HG02759 (cell line): ENCODE data around the gene CD151.

ENCODE experiments used
- ATAC-seq: cut with Tn5 transposase; IDR thresholded peaks from one replicate; pipeline ENCODE4 v1.9.1; 2021; ENCODE audit warnings: mild to moderate bottlenecking, moderate library complexity; ENCODE audit not compliant: unreplicated experiment

Gene CD151

DNA sequence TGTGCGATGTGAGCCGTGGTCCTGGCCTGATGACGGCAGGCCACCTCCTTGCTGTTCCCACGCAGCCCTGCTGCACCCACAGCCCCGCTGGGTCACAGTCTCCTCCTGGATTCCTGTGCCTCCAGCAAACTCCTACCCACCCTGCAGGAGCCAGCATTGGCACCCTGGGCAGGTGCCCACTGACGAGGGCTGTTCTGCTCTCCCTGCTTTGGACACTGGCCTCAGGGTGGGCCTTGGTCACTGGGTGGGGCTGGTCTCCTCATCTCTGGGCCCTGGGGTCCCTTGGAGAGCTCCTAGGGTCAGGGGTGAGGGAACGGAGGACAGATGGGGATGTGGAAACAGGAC is 22.6 kb downstream of the CD151 start:
- no peak for ATAC-seq

DNA sequence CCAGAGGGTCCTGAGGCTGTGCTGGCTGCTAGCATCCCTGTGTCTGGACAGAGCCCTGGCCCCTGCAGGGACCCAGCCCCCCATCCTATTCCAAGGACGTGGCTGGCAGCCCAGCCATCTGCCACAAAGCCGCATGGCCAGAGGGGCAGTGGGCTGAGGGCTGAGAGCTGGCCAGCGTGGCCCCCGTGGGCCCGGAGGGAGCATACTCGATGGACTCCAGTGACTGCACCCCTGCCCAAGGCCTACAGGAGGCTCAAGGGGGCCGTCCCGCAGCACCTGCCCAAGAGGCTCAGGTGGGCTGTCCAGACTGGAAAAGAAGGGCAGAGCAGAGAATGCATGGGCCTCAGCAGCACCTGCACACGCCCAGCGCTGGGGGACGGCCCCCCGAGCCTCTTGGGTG is 23.0 kb downstream of the CD151 start:
- no peak for ATAC-seq

GRCh38 chr11:856397-856796 is 23.6 kb downstream of the CD151 start:
- no peak for ATAC-seq

- ATAC-seq: no peak
Observed at GRCh38 chr11:858053-858761, 25.5 kb downstream of the CD151 start.

DNA sequence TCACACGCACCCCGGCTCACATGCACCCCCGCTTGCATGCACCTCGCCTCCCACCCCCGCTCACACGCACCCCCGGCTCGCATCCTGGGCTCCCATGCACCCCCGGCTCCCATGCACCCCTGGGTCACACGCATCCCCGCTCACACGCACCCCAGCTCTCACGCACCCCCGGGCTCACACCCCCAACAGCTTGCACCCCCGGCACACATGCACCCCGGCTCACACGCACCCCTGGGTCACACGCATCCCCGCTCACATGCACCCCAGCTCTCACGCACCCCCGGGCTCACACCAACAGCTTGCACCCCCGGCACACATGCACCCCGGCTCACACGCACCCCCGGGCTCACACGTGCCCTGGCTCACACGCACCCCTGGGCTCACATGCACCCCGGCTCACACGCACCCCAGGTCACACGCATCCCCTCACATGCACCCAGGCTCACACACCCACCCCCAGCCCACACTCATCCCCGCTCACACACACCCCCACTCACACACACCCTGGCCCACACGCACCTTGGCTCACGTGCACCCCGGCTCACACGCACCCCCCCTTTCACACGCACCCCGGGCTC is 26.1 kb downstream of the CD151 start:
- ATAC-seq: no peak

GRCh38 chr11:859394-860131 is 26.8 kb downstream of the CD151 start:
- ATAC-seq: no peak

DNA sequence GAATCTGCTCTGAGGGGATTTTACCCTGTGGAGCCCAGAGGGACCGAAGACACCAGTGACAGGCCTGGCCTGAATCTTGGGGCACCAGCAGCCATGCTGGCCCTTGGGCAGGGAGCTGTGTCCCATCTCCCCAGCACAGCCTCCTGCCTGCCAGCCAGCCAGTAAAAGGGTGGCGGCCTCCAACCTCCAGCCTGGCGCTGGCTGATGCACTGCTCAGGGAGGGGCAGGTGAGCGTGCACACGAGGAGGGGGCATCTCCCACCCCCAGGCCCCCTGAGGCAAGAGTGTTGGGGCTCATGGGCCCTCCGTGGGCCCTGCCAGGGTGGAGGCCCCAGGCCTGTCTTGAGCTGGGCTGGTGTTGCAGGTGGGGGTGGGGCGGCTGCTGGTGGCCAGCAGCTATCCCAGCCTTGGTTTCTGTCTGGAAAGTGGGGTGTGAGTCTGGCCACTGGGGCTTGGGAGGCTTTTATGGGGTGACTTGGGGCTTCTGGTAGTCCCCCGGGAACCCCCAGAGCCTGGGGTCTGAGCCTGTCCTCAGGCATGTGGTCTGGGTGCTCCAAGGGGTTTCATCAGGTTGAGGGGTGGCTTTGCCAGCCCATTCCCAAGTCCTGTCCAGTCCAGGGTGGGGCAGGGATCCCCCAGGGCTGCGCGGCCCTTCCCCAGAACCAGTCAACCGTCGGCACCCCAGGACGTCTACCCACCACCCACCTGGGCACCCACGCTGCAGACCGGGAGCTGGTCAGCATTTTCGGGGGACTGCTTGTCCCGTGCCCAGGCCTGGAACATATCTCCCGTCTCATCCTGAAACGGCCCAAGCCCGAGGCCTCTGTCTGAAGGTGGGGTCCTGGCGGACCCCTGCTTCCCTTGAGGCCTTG is 27.7 kb downstream of the CD151 start:
- ATAC-seq: no peak

DNA sequence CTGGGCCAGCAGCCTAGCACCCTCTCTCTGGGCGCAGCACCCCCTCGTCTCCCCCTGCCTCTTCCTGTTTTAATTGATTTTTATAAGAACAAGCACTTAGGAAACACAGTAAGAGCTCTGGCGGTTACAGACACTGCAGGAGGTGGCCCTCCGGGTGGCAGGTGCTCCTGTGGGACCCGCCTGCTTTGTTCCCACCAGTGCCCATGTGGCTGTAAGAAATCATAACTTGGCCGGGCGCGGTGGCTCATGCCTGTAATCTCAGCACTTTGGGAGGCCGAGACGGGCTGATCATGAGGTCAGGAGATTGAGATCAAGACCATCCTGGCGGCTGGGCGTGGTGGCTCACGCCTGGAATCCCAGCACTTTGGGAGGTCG is 28.3 kb downstream of the CD151 start:
- ATAC-seq: no peak

DNA sequence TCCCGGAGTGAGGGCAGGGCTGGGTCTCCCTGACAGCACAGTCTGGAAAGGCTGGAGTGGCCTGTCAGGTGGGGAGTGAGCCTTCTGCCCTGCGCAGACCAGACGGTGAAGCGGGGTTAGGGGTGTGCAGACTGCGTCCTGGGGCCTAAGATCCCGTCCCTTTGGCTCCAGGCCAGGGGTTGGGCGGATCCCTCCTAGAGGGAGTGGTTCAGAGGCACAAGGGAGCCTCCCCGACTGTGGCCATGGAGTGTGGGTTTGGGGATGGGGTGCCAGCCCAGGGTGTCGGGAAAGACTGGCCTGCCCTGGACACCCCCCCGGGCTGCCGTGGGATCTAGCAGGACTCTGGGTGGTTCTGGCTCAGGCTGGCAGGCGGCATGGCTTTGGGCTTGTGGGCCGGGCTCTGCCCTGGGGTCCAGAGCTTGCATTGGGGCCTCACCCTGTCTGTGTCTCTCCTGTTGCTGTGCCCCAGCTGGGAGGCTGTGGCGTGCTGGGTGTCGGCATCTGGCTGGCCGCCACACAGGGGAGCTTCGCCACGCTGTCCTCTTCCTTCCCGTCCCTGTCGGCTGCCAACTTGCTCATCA is 29.4 kb downstream of the CD151 start:
- ATAC-seq: no peak

- no peak for ATAC-seq
Observed at GRCh38 chr11:862696-863022, 29.9 kb downstream of the CD151 start.

DNA sequence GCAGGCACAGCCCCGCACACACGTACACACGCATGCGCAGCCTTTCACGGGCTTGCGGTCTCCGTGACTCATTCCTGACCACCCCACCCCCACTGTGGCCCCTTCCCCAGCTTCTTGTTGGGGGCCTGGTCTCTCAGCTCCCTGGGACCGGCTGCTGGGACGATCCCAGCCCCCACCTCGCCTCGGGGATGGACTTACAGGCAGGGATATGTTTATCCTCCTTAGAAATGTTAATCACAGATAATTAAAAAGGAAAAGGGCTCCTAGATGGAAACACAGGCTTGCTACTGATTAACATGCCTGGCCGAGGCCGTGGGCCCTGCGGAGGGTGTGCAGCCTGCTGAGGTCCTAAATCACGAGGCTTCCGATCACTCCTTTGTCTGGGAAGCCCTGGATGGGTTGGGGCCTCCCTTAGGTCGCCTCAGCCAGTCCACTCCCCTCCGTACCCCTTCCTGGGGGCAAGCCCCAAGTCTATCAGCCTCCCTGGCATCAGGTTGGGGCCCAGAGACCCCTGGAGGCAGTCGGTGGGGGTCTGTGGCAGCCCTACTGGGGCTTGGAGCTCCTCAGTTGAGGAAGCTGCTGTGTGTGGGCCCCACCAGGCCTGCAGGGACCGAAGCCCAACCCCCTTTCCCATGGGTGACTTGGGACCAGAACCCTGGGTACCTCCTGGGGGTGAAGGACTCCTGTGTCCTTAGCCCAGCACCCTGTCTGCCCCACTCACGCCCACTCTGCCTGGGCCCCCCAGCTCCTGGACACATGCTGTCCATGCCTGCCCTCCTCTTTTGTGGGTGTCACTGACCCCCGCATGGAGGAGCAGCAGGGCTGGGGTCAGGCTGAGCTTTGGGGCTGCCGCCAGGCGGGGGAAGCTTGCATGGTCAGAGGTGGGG is 30.5 kb downstream of the CD151 start:
- no peak for ATAC-seq

DNA sequence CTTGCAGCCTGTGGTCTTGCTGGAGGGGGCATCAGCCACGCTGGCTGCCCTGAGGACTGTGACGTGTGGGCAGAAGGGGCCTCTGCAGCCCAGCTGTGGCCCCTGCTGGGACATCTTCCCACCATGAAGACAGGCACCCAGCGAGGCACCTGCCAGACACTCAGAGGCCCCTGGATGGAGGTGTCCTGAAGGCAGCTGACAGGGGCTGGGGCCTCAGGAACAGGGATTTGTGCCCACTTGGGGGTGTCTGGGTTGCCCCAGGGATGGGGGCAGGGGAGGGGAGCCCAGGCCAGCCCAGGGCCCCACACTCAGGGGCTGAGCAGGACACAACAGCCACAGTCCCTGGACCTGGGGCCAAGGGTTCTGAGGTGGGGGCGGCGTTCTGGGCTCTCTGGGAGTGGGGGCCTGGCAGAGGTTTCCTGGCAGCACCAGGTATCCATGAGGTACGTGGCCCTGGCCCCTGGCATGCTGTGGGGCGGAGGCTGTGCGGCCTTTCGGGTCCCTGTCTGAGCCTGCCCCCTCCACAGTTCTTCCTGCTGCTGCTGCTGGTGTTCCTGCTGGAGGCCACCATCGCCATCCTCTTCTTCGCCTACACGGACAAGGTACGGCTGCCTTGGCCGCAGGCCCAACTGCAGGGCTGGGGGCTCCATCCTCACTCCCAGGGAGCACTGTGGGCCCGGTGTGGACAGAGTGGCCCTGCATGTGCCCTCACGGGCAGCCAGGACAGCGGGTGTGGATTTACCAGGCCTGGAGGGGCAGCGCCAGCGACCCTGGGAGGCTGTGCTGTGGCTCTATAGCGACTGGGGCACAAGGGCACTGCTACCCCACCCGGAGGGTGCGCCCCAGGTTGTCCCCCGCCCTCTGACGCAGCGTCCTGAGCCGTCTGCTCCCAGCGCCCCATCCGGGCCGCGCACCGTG is 31.4 kb downstream of the CD151 start:
- ATAC-seq: no peak

GRCh38 chr11:864898-865297 is 32.1 kb downstream of the CD151 start:
- no peak for ATAC-seq

DNA sequence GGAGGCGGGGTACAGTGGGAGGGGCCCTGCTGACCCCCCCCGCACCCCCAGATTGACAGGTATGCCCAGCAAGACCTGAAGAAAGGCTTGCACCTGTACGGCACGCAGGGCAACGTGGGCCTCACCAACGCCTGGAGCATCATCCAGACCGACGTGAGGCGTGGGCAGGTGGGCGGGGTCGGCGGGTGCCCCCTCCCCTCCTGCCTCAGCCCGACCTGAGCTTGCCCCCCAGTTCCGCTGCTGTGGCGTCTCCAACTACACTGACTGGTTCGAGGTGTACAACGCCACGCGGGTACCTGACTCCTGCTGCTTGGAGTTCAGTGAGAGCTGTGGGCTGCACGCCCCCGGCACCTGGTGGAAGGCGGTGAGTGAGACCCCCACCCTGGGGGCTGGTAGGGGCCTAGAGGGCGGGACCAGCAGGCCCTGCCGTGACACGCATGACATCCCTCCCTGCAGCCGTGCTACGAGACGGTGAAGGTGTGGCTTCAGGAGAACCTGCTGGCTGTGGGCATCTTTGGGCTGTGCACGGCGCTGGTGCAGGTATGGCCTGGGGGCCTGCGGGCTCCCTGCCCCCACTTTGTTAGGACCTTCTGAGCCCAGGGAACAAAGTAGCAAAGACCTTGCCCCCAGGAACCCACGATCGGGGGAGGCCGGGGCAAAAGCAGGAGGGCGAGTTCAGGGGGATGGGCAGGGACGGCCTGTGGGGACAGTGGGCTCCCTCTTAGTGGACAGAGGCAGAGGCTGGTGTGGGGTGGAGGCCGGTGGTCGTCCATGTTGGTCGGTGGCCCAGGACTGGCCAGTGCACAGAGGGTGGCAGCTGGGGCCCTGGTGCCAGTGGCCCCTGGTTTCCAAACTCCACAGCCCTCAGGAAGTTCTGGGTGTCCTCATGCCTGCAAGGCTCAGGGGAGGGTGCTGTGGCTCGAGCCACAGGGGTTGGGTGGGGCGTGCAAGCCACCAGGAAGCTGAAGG is 33.0 kb downstream of the CD151 start:
- no peak for ATAC-seq

- no peak for ATAC-seq
Observed at GRCh38 chr11:866481-866880, 33.7 kb downstream of the CD151 start.

DNA sequence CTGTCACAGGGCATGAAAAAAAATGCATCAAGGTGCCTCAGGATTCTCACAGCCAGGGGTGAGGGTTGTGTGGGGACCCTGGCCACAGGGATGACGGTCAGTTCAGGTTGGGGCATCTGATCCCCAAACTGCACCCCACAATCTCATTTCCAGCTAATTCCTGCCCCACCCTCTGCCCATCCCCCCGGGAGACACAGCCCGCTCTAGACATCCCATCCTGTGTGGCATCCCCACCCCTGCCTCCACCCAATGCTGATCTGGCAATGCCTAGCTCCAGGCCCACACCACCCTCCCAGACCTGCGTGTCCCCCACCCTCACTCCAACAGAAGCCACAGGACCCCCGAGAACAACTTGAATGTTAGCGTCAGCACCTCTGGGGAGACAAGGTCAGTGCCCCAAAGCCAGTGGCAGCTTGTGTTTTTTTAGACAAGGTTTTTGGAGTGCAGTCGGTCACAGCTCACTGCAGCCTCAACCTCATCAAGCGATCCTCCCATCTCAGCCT is 35.2 kb downstream of the CD151 start:
- ATAC-seq: no peak

DNA sequence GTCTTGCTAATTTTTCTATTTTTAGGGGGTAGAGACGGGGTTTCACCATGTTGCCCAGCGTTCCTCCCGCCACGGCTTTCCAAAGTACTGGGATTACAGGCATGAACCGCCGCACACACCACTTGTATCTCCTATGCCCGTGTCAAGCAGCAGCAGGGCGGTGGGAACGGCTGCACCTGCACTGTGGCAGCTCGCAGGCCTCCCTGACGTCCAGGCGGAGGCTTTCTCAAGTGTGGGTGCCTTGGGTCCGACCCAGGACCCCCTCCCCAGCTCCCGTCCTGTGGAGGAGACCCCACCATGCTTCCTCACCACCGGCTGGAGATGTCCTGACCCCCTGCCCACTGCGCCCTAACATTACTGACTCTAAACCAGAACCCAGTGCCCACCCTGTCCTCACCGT is 35.6 kb downstream of the CD151 start:
- ATAC-seq: no peak

DNA sequence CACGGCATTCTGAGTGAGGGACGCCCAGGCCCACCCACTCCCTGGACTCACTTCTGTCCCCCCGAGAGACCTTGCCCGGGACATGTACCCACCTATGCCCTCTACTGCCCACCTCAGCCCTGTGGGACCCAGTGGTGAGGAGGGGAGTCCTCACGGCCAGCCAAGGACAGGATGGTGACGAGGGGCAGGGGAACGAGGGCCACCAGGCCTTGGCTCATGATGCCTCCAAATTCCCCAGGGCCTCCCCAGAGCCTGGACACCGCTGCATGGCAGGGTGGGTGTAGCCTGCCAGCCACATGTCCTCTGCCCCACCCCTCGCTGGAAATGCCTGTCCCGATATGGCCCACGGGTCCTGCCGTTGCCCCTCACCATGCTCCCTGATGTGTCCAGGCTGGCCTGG is 36.0 kb downstream of the CD151 start:
- ATAC-seq: no peak
